ENCODE data around the gene TSR1.

TSR1 gene

GRCh38 chr17:2369039-2369438 is 32.8 kb upstream of the TSR1 start:
- TF ChIP-seq CTCF (IDR thresholded peaks at IDR 0.05; ENCODE audit: borderline replicate concordance, extremely low read depth, low read length, poor library complexity, severe bottlenecking) = no peak
- no peak for TF ChIP-seq EZH2 (IDR thresholded peaks at IDR 0.05; ENCODE audit: borderline replicate concordance, low read depth, low read length, severe bottlenecking)

DNA sequence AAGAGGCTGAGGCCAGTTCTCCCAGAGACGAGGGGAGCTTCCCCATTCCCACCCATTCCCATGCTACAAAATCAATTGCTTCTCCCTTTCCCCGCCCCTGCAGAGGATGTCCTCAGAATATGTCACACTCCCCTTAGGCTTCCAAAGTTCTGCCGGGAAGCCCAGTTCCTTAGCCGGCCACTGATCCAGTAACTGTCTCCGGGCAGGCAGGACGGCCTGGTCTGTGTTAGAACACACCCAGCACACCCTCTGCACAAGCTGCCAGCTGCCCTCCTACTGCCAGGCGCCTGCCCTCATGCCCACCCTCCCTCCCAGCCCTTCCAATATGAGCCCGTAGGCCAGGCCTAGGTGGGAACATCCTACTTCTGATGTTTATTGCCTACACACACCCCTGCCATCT is 32.1 kb upstream of the TSR1 start:
- Histone ChIP-seq H4K20me1 (ENCODE audit: insufficient read depth, low read length) (peaks cover 8% of the 10 kb centered on the region; the same call in 1 of the 2 replicates), H3K4me3 (ENCODE audit: low read depth in 1 of 2, low read length in 2 of 2) (no peak overlapping the region), H3K9me3 (ENCODE audit: insufficient read depth, low read length, severe bottlenecking) (no peaks in the 10 kb centered on the region), H3K27ac (ENCODE audit: low read length) (no peak overlapping the region), H3K27me3 (ENCODE audit: insufficient read depth, low read length, poor library complexity) (no peaks in the 10 kb centered on the region), H3K4me1 (ENCODE audit: insufficient read depth, low read length) (no peaks in the 10 kb centered on the region), H3K9ac (ENCODE audit: low read depth, low read length) (no peak overlapping the region), H3K4me2 (ENCODE audit: insufficient read depth, low read length) (no peak overlapping the region), H3K79me2 (ENCODE audit: insufficient read depth, low read length) (no peaks in the 10 kb centered on the region), H2AFZ (ENCODE audit: low read depth, low read length) (no peak overlapping the region), H3K36me3 (ENCODE audit: insufficient read depth, low read length) (peaks cover 65% of the 10 kb centered on the region)
- TF ChIP-seq EZH2 (IDR thresholded peaks at IDR 0.05; ENCODE audit: borderline replicate concordance, low read depth, low read length, severe bottlenecking) (no peak), CTCF (IDR thresholded peaks at IDR 0.05; ENCODE audit: borderline replicate concordance, extremely low read depth, low read length, poor library complexity, severe bottlenecking) (no peak)
- DNase-seq = no peak
- no peak for ATAC-seq (ENCODE audit: insufficient read depth, low read depth)

More at GRCh38 chr17:2369039-2369438, 32.8 kb upstream of the TSR1 start:
- Histone ChIP-seq H3K4me3 (ENCODE audit: low read depth in 1 of 2, low read length in 2 of 2) (no peak overlapping the region), H3K27me3 (ENCODE audit: insufficient read depth, low read length, poor library complexity) (no peaks in the 10 kb centered on the region), H3K9ac (ENCODE audit: low read depth, low read length) (no peak overlapping the region), H3K36me3 (ENCODE audit: insufficient read depth, low read length) (peaks cover 60% of the 10 kb centered on the region), H3K79me2 (ENCODE audit: insufficient read depth, low read length) (no peaks in the 10 kb centered on the region), H3K4me2 (ENCODE audit: insufficient read depth, low read length) (no peak overlapping the region), H2AFZ (ENCODE audit: low read depth, low read length) (no peak overlapping the region), H3K4me1 (ENCODE audit: insufficient read depth, low read length) (no peaks in the 10 kb centered on the region), H3K9me3 (ENCODE audit: insufficient read depth, low read length, severe bottlenecking) (no peaks in the 10 kb centered on the region), H4K20me1 (ENCODE audit: insufficient read depth, low read length) (0 out of 2 replicates have a peak, but pooled peaks cover 3% of the 10 kb centered on the region), H3K27ac (ENCODE audit: low read length) (no peak overlapping the region)
- ATAC-seq (ENCODE audit: insufficient read depth, low read depth) (no peak), DNase-seq (no peak)

DNA sequence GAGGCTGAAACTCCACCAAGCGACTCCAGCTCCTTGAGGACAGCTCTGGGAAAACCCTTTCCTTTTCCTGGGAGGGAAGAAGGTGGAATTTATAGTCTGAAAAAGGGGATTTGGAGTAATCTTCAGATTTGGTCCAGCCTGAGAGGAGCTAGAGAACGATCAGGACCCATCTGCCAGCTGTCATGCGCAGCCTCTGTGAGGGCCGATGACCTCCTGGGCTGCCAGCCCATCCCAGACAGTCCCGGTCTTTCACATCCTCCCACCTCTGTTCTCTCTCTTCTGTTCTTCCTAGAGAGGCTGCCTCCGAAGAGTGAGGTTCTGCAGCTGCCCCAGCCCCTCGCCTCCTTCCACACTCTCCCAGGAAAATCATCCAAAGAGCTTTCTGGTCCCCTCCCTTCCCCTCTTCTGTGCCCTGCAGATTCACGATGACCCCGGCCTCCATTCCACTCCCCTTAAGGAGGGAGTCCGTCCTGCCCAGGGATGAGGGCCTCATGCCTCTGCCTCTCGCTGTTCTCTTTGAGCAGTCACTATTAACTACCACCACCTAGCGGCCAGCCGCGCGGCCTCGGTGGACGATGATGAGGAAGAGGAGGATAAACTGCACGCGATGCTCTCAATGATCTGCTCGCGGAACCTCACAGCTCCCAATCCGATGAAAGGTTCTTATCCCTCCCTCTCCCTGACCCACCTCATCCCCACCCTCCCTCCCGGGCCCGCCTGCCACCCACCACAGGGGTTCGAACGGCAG is 30.7 kb upstream of the TSR1 start:
- Histone ChIP-seq H3K4me1 (ENCODE audit: insufficient read depth, low read length) (no peaks in the 10 kb centered on the region), H3K27ac (ENCODE audit: low read length) (no peak overlapping the region), H3K79me2 (ENCODE audit: insufficient read depth, low read length) (no peaks in the 10 kb centered on the region), H4K20me1 (ENCODE audit: insufficient read depth, low read length) (peaks cover 8% of the 10 kb centered on the region; the same call in 1 of the 2 replicates), H3K4me3 (ENCODE audit: low read depth in 1 of 2, low read length in 2 of 2) (no peak overlapping the region), H2AFZ (ENCODE audit: low read depth, low read length) (no peak overlapping the region), H3K4me2 (ENCODE audit: insufficient read depth, low read length) (no peak overlapping the region), H3K36me3 (ENCODE audit: insufficient read depth, low read length) (peaks cover 64% of the 10 kb centered on the region), H3K27me3 (ENCODE audit: insufficient read depth, low read length, poor library complexity) (no peaks in the 10 kb centered on the region), H3K9ac (ENCODE audit: low read depth, low read length) (no peak overlapping the region), H3K9me3 (ENCODE audit: insufficient read depth, low read length, severe bottlenecking) (no peaks in the 10 kb centered on the region)
- TF ChIP-seq CTCF (IDR thresholded peaks at IDR 0.05; ENCODE audit: borderline replicate concordance, extremely low read depth, low read length, poor library complexity, severe bottlenecking) = no peak
- no peak for TF ChIP-seq EZH2 (IDR thresholded peaks at IDR 0.05; ENCODE audit: borderline replicate concordance, low read depth, low read length, severe bottlenecking)
- DNase-seq = no peak
- no peak for ATAC-seq (ENCODE audit: insufficient read depth, low read depth)

Measured in DND-41 (cell line).